GM21390 (cell line): ENCODE data around the gene LRRC8E.

Experiments
- ATAC-seq: cut with Tn5 transposase; IDR thresholded peaks from one replicate; pipeline ENCODE4 v1.9.1; 2021; ENCODE audit not compliant: unreplicated experiment

The LRRC8E gene

GRCh38 chr19:7918615-7919421 lies 30.5 kb downstream of the LRRC8E start:
- ATAC-seq: no peak

GRCh38 chr19:7919610-7920518 lies 31.6 kb downstream of the LRRC8E start, which contains the start of gene SNAPC2:
Gene SNAPC2, plus strand, starts transcription at chr19:7920338. Its CDS starts 29 bp downstream, at chr19:7920367.
- ATAC-seq: peak; percentile 64

DNA sequence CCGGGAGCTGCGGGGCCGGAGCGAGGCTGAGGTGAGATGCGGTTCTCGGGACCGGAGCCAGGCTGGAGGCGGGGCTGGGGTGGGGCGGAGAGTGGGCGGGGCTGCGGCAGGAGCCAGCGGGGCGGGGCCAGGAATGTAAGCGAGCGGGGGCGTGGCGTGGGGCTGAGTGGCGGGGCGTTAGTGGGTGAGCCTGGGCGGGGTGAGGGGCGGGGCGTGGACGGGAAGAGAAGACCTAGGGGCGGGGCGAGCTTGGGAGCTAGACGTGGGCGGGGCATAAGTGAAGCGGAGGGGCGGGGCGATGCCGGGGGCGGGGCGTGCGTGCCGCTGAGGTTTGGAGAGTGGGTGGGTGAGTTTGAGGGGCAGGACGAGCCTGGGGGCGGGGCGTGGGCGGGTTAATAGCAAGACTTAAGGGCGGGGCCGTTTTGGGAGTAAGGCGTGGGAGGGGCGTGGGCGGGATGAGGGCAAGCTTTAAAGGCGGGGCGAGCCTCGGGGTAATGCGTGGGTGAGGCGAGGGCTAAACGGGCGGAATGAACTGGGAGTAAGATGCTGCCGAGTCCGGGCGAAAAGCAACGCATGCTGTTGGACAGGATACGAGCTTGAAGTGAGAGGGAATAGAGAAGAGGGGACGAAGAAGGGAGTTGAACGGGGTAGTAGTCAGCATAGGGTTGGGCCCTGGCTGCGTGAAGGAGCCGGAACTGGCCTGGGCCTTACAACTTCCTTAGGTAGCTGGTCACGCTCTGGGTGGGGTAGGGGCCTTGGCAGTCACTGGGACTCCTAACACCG lies 32.4 kb downstream of the LRRC8E start:
- ATAC-seq: peak; percentile 31

DNA sequence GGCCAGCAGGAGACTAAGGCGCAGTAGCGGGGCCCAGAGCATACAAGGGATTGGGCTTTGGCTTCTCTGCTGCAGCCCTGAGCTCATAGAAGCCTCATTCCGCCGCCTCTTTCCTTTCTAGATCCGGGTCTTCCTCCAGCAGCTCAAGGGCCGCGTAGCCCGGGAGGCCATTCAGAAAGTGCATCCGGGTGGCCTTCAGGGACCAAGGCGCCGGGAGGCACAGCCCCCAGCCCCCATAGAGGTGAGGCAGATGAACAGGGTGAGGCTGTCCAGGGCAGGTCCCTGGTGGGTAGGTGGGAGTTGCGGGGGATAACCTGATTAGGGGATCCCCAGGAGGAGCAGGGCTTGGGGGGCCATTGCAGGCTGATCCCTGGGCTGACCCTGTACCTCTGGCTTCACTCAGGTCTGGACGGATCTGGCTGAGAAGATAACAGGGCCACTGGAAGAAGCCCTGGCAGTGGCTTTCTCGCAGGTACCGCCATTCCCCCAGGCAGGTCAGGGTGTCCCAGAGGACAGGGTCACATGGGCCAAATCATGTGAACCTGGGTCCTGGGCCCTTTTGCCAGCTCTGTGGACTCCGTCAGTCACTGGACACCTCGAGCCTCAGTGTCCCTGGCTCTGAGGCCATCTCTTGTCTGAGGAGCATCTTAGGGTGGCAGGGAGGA lies 33.1 kb downstream of the LRRC8E start:
- ATAC-seq: no peak

DNA sequence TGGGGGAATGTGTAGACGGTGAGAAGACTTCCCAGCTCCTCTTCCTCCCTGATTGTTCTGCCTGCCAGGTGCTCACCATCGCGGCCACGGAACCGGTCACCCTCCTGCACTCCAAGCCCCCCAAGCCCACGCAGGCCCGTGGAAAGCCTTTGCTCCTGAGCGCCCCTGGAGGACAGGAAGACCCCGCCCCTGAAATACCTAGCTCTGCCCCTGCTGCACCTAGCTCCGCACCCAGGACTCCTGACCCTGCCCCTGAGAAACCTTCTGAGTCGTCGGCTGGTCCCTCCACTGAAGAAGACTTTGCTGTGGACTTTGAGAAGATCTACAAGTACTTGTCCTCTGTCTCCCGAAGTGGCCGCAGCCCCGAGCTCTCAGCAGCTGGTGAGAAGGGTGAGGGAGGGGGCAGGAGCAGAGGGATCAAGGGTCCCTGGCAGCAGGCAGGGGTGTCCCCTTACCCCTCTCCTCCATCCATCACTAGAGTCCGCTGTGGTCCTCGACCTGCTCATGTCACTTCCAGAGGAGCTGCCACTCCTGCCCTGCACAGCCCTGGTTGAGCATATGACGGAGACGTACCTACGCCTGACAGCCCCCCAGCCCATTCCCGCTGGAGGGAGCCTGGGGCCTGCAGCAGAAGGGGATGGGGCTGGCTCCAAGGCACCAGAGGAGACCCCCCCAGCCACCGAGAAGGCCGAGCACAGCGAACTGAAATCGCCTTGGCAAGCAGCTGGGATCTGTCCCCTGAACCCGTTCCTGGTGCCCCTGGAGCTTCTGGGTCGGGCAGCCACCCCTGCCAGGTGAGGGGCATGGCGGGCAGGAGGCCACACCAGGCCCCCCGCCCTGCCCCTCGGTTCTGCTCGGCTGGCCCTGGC lies 33.9 kb downstream of the LRRC8E start:
- no peak for ATAC-seq

GRCh38 chr19:7922836-7923195 lies 34.5 kb downstream of the LRRC8E start:
- no peak for ATAC-seq

GRCh38 chr19:7923295-7924191 lies 35.2 kb downstream of the LRRC8E start:
- ATAC-seq: no peak

DNA sequence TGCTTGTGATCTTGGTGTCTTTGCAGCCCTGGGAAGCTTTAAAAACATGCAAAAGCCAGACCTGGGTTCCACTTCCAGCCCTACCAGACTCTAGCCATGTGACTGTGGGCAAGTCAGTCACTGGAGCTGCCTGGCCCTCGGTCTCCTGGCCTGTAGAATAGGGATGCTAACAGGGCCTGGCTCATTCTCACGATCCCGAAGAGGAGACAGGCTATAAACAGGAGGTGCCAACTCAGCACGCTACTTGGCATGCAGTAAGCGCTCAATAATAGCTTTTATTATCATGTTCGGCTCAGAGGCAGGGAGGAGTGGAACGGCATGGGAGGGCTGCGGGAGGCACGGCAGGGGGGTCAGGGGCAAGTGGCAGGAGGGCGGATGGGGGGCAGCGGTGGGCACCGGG lies 35.9 kb downstream of the LRRC8E start:
- ATAC-seq: no peak

- ATAC-seq: no peak
These were observed 36.4 kb downstream of the LRRC8E start for GRCh38 chr19:7924651-7925170.

DNA sequence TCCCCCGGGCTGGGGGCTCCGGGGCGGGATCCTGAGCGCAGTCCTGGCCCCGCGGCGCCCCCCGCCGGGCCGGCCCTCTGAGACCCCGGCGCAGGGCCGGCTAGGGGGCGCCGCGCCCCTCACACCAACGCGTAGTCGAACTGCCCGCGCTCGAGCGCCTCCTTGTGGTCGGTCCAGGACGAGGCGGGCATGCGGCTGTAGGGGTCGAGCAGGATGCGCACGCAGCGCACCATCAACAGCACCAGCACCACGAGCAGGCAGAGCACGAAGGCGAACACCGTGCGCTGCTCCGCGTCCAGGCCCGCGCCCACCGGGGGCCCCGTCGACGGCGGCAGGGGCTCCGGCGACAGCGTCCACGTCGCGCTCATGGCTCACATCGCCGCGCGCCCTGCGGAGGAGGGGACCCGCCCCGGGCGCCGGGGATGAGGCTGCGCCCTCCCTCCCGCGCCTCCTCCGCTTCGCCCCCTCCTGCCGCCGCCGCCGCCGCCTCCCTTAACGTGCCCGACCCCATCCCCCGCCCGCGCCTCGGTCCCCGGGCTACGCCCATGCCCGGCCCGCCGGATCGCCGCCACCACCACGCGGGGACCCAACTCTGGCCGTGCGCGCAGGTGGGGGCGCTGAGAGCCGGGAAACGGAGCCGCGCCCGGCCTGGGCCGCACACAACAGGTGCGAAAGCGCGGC lies 37.0 kb downstream of the LRRC8E start:
- no peak for ATAC-seq

DNA sequence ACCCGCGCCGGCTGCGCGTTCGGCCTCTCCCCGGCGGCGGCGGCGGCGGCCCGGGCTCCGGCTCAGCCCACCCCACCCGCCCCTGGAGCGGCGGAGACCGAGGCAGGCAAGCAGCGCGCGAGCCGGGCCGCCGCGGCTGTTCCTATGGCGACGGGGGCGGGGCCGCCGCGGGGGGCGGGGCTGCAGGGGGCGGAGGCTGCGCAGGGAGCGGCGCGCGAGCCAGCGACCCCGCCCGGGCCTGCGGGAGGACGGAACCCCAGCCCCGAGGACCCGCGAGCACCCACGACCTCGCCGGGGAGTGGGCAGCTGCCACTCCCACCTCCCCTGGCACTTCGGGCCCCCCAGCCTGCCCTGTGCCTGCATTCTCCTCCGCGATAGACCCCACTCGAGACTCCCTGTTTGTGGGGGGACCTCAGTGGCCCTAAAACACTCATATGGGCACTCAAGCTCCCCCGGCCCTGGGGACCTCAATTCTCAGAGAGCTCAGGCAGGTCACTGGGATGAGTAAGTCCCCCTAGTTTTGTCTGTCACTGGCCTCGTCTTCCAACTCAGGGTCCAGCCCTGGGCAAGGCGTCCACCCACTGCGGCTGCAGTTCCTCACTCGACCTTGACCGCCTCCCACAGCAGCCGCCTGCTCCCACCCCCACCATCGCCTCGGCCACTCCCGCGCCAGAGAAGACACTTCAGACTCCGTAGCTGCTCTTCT lies 37.9 kb downstream of the LRRC8E start, which contains the start of gene CTXN1:
CTXN1 (minus strand) TSS at position 115 of the 706 bp plus-strand sequence. CDS start 597 bp downstream, outside the sequence.
- no peak for ATAC-seq

DNA sequence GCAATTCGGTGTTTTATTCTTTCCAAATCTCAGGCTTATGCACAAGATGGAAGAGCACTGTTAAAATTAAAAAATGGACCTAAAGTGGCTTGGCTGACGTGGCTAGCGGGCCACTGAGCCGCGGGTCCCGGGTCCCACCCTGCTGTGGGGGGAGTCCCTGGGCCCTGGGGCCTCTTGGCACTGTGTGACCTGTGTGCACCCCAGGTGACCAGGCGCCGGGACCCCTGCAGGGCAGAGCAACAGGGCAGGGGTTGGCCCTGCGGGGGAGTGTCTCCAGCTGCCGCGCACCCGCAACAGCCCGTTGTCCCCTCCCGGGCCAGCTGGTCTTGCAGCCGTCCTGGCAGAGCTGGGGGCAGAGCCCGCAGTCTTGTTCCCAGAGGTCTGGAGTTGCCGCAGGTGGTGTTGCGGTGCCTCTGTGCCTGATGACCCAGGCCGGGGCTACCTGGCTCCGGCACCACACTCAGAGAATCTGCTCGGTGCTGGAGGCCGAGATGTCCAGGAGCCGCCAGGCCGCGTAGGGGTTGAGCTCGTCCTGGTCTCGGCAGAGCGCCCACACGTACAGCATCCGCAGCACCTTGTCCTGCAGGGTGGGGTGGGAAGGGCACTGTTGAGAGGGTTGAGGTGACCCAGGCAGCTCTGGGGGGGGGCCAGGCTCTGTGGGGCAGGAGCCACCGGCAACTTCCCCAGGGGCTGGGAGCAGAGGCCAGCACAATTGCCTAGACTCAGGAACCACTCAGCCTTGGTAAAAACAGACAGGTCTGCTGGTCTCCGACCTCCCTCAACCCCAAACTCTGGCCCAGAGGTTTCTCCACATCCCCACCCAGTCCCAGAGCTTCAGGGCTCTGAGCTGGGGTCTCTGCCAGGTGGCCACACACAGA lies 38.7 kb downstream of the LRRC8E start:
- no peak for ATAC-seq

DNA sequence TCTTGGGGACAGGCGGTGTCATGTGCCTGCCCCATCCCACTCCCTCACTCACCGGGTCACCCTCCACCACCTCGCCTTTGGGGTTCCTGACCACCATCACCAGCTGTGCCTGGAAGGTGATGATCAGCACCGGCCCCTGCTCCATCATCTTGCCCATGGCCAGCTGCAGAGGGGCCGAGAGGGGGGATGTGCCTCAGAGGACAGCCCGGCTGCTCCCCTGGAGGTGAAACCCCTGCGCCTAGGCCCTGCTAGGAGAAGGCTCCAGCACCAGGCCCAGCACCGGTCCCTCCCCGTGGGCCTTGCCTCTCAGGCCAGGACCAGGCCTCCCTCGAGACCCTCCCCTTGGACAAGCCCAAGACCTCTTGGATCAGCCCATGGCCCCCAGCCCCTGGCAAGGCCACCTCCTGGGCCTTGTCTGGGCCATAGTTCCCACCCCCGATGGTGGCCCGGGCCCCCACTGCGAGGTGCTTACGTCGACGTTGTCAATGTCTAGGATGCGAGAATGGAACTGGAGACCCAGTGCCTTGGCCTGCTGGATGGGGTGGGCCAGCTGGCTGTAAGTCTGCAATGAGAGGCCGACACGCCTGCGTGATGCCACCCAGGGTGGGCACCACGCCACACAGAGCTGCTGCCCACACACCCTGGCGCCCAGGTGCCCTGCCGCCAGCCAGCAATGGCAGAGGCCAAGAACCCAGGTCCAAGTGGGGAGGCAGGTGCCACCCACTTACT lies 39.5 kb downstream of the LRRC8E start:
- ATAC-seq: no peak

DNA sequence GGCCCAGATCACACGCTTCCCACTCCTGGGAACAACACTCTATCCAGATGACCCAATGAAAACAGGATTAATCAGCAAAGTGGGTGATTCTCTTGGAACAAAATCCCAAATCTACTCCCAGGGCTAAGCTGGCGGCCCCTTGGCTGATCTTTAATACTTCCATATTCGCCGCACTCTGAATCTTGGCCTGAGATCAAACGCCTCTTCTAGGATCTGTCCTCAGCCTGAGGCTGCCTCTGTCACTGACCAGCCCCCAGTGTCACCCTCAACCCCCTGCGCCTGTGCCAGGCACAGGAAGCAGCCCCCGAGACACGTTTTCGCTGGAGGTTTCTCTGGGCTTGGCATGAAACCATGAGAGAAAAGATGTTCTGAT lies 40.0 kb downstream of the LRRC8E start:
- no peak for ATAC-seq
